ENCODE measurements around the gene SMR3B.

The SMR3B gene

DNA sequence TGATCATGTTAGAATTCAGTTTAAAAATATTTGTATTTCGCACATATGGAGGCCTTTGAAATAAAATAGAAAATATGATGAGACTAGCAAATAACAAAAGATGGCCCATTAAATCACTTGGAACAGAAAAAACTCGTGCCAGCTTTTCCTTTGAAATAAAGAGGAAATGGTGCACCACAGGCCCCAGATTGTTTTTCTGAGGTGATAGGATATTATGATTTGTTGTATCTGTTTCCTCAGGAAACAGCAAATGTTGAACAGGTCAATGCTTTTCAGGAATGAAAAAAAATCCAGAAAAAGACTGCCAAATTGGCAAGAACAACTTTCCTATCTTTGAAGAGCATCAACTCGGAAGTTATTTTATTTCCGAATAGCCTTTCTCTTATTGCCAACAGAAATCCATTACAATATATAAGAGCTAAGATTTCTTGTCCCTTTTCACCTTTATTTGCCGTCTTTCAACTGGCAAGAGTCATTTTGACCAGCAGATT is at the start of gene SMR3B:
TSS of gene SMR3B (plus strand) at position 441 of the 491 bp plus-strand sequence. CDS start 1,380 bp downstream, outside the sequence.
- no peak for DNase-seq

DNA sequence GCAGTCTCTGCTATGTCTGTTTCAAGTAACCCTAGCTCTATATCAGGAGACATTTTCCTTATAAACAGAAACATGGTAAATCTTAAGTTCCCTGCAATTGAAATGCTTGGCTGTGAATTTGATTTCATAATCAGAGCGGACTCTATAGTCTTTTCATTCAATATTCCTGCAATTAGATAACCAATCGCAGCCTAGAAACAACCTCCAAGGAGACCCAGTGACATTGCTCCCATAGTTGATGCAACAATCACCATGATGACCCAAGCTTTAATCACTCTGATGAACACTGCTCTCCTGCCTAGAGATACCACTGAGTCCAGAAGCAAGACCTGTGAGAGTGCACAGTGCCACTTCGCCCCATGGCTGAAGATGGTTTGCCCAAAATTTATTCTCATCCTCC is 48.2 kb upstream of the SMR3B start, which contains the start of gene CABS1:
TSS of gene CABS1 (plus strand) at position 301 of the 400 bp plus-strand sequence. CDS start at position 360, 59 bp downstream.
- DNase-seq: no peak

DNA sequence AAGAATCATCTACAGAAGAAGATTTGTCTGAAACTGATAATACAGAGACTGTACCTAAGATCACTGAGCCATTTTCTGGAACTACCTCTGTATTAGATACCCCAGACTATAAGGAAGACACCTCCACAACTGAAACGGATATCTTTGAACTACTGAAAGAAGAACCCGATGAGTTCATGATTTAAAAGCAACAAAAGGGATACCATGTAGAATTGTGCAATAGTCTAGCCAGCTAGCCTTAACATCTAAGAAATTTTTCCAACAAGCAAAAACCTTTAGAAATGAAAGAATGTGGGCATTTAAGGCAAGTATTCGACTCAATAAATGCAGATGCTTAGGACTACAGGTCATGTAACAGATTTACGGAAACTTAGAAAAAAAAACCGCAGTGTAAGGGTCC is 46.9 kb upstream of the SMR3B start:
- no peak for DNase-seq

DNA sequence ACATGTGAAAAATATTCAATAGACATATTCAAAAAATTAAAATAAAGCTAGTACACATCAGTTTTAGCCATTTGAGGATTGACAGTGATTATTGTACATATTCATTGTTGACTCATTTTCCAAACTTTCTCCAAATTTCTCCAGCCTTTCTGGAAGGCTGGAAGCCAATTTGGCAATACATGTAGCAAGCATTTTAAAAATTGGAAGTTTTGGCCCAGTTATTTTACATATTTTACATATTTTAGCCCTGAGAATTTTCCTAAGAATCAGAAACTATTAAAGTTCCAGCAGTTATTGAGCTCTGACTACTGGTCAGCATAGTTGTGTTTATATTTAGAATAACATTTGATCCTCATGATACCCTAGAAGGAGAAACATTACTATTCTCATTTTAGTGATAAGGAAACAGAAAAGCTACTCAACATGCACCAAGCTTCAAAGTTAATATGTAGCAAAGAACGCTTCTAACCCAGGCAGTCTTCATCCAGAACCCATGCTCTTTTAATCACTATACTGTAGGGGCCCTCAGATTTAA is 45.0 kb upstream of the SMR3B start:
- no peak for DNase-seq

DNA sequence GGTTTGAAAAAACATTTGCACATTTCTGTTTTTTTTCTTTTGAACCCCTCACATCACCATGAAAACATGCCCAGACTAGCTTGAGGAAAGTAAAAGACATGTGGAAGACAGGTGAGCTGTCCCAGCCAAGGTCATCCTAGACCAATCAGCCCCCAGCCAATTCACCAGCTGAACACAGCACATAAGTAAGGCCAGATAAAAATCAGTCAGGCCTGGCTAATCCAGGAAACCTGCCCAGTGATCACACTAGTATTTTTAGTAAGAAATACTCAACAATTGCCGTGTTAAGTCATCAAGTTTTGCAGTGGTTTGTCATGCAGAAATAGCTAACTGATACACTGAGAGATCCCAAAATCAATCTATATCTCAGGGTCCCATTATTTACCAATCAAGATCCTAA is 26.7 kb upstream of the SMR3B start:
- no peak for DNase-seq

DNA sequence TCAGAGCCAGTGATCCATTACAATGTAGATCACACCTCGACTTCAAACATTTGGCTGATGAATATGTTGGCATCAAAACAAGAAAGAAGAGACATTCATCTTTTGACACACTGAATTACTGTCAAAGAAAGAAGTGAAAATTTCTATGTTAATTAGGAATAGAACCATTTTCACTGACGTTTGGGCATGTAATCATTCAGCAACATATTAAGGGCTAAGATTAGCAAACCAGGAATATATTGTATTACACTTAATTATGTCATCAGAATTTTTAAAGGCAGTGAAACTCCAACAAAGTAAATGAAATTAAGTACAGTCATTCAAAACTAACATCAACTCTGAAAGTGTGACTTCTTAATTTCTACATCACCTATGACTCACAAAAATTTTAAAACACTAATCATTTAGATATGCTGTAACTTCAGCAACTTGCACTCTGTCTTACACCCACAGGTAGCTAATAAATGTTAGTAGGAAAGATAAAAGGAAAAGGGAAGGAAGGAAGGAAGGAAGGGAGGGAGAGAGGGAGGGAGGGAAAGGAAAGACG is 23.7 kb upstream of the SMR3B start:
- no peak for DNase-seq

DNA sequence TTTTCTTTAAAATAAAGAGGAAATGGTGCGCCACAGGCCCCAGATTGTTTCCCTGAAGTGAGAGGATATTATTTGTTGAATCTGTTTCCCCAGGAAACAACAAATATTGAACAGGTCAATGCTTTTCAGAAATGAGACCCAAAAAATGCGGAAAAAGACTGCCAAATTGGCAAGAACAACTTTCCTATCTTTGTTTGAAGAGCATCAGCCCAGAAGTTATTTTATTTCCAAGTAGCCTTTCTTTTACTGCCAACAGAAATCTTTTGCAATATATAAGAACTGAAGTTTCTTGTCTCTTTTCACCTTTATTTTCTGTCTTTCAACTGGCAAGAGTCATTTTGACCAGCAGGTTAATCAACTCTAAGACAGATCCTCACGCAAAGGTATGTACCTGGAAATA is 22.5 kb upstream of the SMR3B start, which contains the start of gene SMR3A:
TSS of gene SMR3A (plus strand) at position 301 of the 400 bp plus-strand sequence. CDS start 1,356 bp downstream, outside the sequence.
- no peak for DNase-seq

DNA sequence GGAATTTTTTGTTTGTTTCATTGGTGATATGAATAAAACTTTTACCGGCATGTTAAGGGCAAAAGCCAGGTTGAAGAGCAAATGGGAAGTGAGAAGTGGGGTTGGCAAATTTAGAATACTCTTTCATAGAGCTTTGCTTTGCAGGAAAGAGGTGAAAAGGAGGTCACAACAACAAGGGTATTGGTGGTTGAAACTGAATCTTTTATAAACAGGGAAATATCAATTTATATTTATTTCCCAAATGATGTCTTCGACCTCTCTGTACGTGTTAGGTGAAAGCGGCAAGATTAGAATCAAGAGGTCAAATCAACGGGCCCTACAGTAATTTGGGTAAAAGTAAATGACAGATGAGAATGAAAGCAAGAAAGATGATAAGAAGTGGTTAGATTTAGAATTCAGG is 18.9 kb upstream of the SMR3B start:
- DNase-seq: no peak

DNA sequence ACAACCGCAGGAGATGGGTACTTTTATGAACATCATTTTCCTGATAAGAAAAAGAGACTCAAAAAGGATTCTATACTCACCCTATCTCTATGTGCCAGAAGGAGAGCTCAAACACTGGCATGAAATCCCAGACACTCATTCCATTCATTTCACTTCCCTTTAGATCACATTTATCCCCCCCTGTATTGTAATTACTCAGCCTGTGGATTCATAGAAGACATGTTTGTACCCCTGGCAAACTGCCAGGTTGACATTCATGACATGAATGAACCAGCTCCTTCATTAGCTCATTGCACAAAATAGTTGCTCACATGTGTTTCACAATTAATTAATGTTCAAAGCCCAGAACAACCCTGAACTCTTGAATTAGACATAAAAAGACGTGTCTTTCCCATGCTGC is 17.5 kb upstream of the SMR3B start:
- DNase-seq: no peak

DNA sequence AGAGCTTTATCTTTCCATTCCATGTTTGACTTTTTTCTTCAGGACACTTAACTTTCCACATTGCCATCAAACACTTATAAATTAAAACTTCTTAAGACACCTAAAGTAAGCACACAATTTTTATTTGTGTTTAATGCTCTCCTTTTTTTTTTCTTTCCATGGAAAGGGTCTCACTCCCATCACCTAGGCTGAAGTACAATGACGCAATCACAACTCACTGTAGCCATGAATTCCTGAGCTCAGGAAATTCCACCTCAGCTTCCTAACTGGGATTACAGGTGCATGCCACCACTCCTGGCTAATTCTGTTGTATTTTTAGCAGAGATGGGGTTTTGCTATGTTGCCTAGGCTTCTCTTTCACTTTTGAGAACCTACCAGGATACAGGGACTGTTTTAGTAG is 15.1 kb upstream of the SMR3B start:
- DNase-seq: no peak

DNA sequence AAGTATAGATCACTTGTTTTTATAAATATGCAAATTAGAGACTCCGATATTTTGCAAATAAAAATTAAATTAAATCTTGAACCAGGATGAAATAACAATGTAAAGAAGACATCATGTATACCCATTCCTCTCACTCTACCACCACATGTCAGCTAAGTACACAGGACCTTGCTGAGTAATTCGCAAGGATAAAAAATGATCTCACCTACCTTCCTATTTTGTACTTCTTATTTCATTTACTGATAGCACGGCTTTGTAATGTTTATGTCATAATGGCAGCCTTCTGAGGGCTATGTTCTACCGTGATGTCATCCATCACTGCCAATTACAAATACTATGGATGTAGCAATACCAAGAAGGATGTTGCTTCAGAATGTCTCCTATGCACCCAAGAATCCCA is 10.9 kb upstream of the SMR3B start:
- DNase-seq: no peak

DNA sequence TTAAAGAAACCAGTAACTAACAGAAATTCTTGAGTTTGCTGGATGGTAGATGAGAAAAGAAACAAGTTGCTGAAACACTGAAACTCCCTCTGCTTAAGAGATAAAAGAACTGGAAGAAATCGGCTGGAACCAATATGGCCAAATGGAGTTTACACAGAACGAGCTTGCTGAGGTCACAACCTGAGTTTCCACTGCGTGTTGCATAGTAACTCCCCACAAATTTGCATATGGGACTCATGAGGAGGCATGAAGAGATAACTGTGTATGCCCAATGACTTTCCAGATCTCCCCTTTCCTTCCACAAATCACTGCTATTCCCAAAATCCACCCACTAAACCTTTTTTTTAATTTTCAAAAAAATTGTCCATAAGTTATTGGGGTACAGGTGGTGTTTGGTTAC is 10.2 kb upstream of the SMR3B start:
- DNase-seq: no peak

DNA sequence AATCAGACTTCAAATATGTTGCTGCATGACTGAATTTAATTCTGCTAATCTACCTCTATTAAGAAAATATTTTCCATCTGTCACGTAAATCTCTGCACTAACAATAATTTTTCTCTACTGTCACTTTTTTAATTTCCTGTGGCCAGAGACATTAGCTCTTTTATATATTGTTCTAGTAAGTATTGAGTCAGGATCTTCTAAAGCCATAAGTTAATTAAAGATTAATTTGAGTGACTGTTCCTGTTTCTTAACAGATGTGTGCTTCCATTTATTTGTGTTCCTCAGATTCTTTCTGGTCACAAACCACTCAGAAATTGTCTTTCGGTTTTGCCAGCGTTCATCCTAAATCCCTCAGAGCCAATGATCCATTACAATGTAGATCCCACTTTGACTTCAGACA is 2.4 kb upstream of the SMR3B start:
- DNase-seq: no peak

DNA sequence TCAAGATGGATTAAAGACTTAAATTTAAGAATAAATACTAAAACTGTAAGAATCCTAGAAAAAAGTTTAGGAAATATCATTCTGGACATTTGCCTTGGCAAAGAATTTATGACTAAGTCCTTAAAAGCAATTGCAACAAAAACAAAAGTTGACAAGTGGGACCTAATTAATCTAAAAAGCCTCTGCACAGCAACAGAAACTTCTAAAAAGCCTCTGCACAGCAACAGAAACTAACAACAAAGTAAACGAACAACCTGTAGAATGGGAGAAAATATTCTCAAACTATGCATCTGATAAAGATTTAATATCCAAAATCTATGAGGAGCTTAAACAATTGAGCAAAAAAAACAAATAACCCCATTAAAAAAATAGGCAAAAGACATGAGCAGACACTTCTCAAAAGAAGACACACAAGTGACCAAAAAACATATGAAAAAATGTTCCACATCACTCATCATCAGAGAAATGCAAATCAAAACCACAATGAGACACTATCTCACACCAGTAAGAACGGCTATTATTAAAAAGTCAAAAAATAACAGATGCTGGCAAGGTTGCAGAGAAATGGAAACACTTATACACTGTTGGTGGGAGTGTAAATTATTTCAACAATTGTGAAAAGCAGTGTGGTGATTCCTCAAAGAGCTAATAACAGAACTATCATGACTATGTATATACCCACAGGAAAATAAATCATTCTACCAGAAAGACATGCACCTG is 9.3 kb downstream of the SMR3B start:
- DNase-seq: no peak

DNA sequence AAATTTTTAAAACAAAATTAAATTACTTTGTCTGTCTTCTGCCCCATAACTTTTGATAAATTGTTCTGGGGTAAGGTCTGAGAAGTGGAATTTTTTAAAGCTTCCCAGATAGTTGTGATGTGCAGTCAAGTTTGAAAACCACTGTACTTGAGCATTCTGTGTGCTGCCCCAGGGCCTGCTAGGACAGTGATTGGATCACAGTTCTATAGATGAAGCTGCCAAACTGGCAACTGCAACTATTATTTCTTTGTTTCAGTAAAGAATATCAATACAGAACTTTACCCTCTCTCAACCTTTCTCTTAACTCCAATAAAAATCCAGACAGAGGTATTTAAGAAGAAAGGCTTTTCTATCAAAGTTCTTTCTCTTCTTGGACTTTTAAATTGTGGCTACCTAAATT is 14.6 kb downstream of the SMR3B start, which contains the start of gene OPRPN:
TSS of gene OPRPN (plus strand) at position 361 of the 400 bp plus-strand sequence. CDS start 1,346 bp downstream, outside the sequence.
- DNase-seq: no peak

DNA sequence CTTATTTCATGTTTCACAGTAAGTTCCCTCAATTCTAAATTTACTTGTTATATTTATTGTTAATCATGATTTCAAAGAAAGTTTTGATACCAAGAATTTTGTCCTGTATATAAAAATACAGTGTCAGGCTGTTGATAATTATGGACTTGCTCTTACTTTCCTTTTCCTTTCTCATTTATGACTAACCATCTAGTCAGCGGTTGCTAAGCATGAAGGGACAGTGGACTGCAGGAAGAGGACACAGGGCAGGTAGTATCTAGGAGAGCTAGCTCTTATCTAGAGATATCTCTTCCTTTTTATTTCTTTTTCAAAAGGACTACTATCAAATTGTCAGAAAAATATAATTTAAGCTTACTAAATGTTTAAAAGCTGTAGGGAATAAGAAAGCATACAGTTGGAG is 16.4 kb downstream of the SMR3B start:
- DNase-seq: no peak

DNA sequence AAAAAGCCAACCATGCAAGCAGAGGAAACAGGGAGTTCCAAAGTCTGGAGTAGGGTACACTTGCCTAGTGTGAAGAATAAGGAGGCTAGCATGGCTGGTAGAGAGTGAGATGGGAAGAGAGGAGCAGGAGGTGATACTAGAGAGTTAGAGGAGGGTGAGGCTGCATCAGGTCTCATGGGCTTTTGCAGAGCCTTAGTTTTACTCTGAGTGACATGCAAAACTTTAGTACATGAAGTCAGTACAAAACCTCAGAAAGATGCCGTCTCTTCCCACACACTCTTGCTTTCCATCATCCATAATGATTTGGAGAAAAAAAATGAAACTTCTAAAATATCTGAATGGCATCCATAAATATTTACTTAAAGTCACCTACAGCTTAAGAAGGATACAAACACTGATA is 19.8 kb downstream of the SMR3B start:
- DNase-seq: no peak

DNA sequence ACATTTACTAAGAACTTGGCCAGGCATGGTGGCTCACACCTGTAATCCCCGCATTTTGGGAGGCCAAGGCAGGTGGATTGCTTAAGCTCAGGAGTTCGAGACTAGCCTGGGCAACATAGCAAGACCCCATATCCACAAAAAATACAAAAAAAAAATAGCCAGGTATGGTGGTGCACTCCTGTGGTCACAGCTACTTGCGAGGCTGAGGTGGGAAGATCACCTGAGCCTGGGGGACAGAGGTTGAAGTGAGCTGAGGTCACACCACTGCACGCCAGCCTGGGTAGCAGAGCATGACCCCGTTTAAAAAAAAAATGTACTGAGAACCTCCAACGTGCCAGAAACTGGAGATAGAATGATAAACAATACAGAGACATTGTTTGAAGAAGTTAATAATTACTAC is 22.8 kb downstream of the SMR3B start:
- DNase-seq: no peak

DNA sequence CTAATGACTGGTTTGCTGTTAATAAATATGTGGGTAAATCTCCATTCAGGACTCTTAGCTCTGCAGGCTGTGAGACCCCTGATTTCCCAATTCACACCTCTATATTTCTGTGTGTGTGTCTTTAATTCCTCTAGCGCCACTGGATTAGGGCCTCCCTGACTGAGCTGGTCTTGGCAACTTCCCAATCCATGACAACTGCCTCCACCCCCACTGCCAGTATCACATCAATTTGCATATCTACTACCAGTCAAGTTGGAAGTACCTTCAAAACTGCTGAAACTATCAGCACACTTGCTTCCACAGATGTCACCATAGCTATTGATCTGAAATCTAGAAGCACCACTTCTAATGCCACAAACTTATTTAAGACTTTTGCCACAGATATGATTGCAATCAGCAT is 42.4 kb downstream of the SMR3B start:
- no peak for DNase-seq

DNA sequence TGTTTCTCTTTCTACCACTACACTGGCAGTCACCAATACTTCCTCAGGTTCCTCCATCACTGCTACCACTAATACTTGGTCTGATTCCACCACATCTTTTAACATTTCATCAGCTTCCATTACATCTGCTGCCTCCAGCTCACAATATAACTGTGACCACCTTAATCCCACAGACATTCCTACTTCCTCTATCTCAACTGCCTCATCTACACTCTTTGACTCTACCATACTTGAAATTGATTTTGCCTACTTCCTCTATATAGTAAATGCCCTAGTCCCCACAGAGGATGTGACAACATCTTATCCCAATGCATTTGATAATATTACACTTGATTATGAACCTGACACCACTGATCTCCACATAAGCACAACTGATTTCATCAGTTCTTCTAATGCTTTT is 43.9 kb downstream of the SMR3B start:
- no peak for DNase-seq

DNA sequence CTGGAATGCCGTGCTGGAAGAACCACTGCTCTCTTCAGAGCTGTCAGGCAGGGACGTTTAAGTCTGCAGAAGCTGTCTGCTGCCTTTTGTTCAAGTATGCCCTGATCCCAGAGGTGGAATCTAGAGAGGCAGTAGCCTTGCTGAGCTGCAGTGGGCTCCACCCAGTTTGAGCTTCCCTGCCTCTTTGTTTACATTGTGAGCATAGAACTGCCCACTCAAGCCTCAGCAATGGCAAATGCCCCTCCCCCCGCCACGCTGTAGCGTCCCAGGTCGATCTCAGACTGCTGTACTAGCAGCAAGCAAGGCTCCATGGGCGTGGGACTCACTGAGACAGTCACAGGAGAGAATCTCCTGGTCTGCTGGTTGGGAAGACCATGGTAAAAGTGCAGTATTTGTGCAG is 54.3 kb downstream of the SMR3B start:
- DNase-seq: no peak

All from activated T-cell treated with anti-CD3 and anti-CD28 coated beads, Interleukin-2, amount 50 U/mL, for 1 hour (primary cell).